ENCODE measurements around the gene ANKRD9. TPM values are rescaled to one million over a fixed set of nuclear protein-coding genes. Genes with fewer than 3 reads are reported as not detected.

Gene ANKRD9
- total and polyA plus RNA-seq, 2 of the 13 experiments (the other 11 are each of a cell fraction or from before 2014, with no cell fraction given), result 10.0 to 15.0 TPM

- TF ChIP-seq ZNF770 (CRISPR knock-in tag; IDR thresholded peaks at IDR 0.05), result peak; percentile 96
- no peak for TF ChIP-seq BHLHE40 (IDR thresholded peaks at IDR 0.05; ENCODE audit: low read length)
- TF ChIP-seq GMEB2 (CRISPR knock-in tag; IDR thresholded peaks at IDR 0.05; ENCODE audit: low read depth), result no peak
- TF ChIP-seq CEBPZ (IDR thresholded peaks at IDR 0.05; ENCODE audit: low read length), result no peak
- TF ChIP-seq FOXJ3 (CRISPR knock-in tag; IDR thresholded peaks at IDR 0.05; ENCODE audit: borderline replicate concordance), result no peak
- TF ChIP-seq ZFP37 (CRISPR knock-in tag; IDR thresholded peaks at IDR 0.05; ENCODE audit: borderline replicate concordance), result no peak
- no peak for TF ChIP-seq ELK4 (CRISPR knock-in tag; IDR thresholded peaks at IDR 0.05; ENCODE audit: borderline replicate concordance)
- TF ChIP-seq USF2 (IDR thresholded peaks at IDR 0.05; ENCODE audit: low read depth, low read length), result no peak
- TF ChIP-seq USF2 (CRISPR knock-in tag; IDR thresholded peaks at IDR 0.05; ENCODE audit: borderline replicate concordance), result no peak
- TF ChIP-seq MBD4 (IDR thresholded peaks at IDR 0.05; ENCODE audit: borderline replicate concordance, low read length), result no peak
- no peak for TF ChIP-seq ZNF564 (CRISPR knock-in tag; IDR thresholded peaks at IDR 0.05)
- no peak for TF ChIP-seq ZKSCAN8 (CRISPR knock-in tag; IDR thresholded peaks at IDR 0.05; ENCODE audit: borderline replicate concordance)
- no peak for TF ChIP-seq ERF (CRISPR knock-in tag; IDR thresholded peaks at IDR 0.05)
- peak; percentile 33; the same call in 1 of the 2 replicates for TF ChIP-seq GABPA (IDR thresholded peaks at IDR 0.05; ENCODE audit: low read depth, low read length)
- TF ChIP-seq GABPA (CRISPR knock-in tag; IDR thresholded peaks at IDR 0.05; ENCODE audit: low read depth), result peak; percentile 43; the same call in 1 of the 2 replicates
- no peak for TF ChIP-seq TBL1XR1 (IDR thresholded peaks at IDR 0.05; ENCODE audit: borderline replicate concordance, low read length, partially characterized antibody)
- TF ChIP-seq SCMH1 (CRISPR knock-in tag; IDR thresholded peaks at IDR 0.05; ENCODE audit: borderline replicate concordance), result no peak
Measured at GRCh38 chr14:102539544-102540314, 30.2 kb upstream of the ANKRD9 start (continued).
